ENCODE measurements around the gene GLB1L3. TPM values are rescaled to one million over a fixed set of nuclear protein-coding genes. Genes with fewer than 3 reads are reported as not detected.
A peak's percentile ranks its signal among the peaks of the same experiment; 100 is the strongest.

GLB1L3 gene
- total RNA-seq, 1 donor from 2014 or later: not detected

GRCh38 chr11:134271978-134272377 is 4.2 kb upstream of the GLB1L3 start:
- no peak for DNase-seq
- no peaks in the 10 kb centered on the region for H3K36me3 ChIP-seq
- intact Hi-C loops (cut with micrococcal nuclease): no loop called here
- H3K27ac ChIP-seq (replicated peaks): no peak overlapping the region
- no peaks in the 10 kb centered on the region for H3K9me3 ChIP-seq (replicated peaks)
- H3K27me3 ChIP-seq (ENCODE audit: low read depth): peaks cover 79% of the 10 kb centered on the region
- H3K4me3 ChIP-seq: no peak overlapping the region
- TF ChIP-seq CTCF (IDR thresholded peaks at IDR 0.05; ENCODE audit: borderline replicate concordance): no peak
- H3K4me1 ChIP-seq: peaks cover 18% of the 10 kb centered on the region

- Histone ChIP-seq H3K4me3 (no peak overlapping the region), H3K27me3 (ENCODE audit: low read depth) (peaks cover 86% of the 10 kb centered on the region), H3K27ac (replicated peaks) (no peak overlapping the region), H3K36me3 (no peaks in the 10 kb centered on the region), H3K4me1 (peaks cover 25% of the 10 kb centered on the region), H3K9me3 (replicated peaks) (no peaks in the 10 kb centered on the region)
- intact Hi-C loops (cut with micrococcal nuclease): no loop called here
- DNase-seq: no peak
- no peak for TF ChIP-seq CTCF (IDR thresholded peaks at IDR 0.05; ENCODE audit: borderline replicate concordance)
Observed at GRCh38 chr11:134272381-134273316, 3.5 kb upstream of the GLB1L3 start.

GRCh38 chr11:134273317-134273712 is 2.9 kb upstream of the GLB1L3 start:
- Histone ChIP-seq H3K36me3 (no peaks in the 10 kb centered on the region), H3K4me1 (peaks cover 25% of the 10 kb centered on the region), H3K27ac (replicated peaks) (no peak overlapping the region), H3K9me3 (replicated peaks) (no peaks in the 10 kb centered on the region), H3K4me3 (no peak overlapping the region), H3K27me3 (ENCODE audit: low read depth) (peaks cover 93% of the 10 kb centered on the region)
- DNase-seq: no peak
- intact Hi-C loops (cut with micrococcal nuclease): no loop called here
- TF ChIP-seq CTCF (IDR thresholded peaks at IDR 0.05; ENCODE audit: borderline replicate concordance): no peak

- no peaks in the 10 kb centered on the region for H3K9me3 ChIP-seq (replicated peaks)
- intact Hi-C loops (cut with micrococcal nuclease): no loop called here
- DNase-seq: no peak
- H3K4me1 ChIP-seq: peaks cover 25% of the 10 kb centered on the region
- TF ChIP-seq CTCF (IDR thresholded peaks at IDR 0.05; ENCODE audit: borderline replicate concordance): no peak
- peaks cover 100% of the 10 kb centered on the region for H3K27me3 ChIP-seq (ENCODE audit: low read depth)
- H3K36me3 ChIP-seq: no peaks in the 10 kb centered on the region
- no peak overlapping the region for H3K4me3 ChIP-seq
- H3K27ac ChIP-seq (replicated peaks): no peak overlapping the region
Observed at GRCh38 chr11:134275188-134275533, 1.0 kb upstream of the GLB1L3 start.

- no peak for DNase-seq
- no peaks in the 10 kb centered on the region for H3K36me3 ChIP-seq
- intact Hi-C loops (cut with micrococcal nuclease): no loop called here
- no peaks in the 10 kb centered on the region for H3K9me3 ChIP-seq (replicated peaks)
- no peak for TF ChIP-seq CTCF (IDR thresholded peaks at IDR 0.05; ENCODE audit: borderline replicate concordance)
- H3K27me3 ChIP-seq (ENCODE audit: low read depth): peaks cover 96% of the 10 kb centered on the region
- H3K27ac ChIP-seq (replicated peaks): no peak overlapping the region
- peak overlapping the region; percentile 57 for H3K4me3 ChIP-seq
- peaks cover 25% of the 10 kb centered on the region for H3K4me1 ChIP-seq
Observed at GRCh38 chr11:134276396-134277182, 410 bp downstream of the GLB1L3 start.

Measured in left ventricle myocardium inferior (tissue), 1 donor.